Small intestine (tissue), 7 donors: ENCODE measurements around the gene NT5DC4. TPM values are rescaled to one million over a fixed set of nuclear protein-coding genes. Genes with fewer than 3 reads are reported as not detected.
A peak's percentile ranks its signal among the peaks of the same experiment; 100 is the strongest.

ENCODE experiments used
- DNase-seq, 2 donors: peaks; one replicate each; pipeline versions ENCODE4 v3.0.0 to v3.0.0-alpha.2; 2013
- FAIRE-seq: peaks from 2 replicates; lab custom pipeline; 2012; peaks lifted over from hg19 to GRCh38; lab: Jason Lieb, UNC
- H3K27ac ChIP-seq, 3 donors: one replicate each; pipeline ENCODE4 v1.5.1; 2013; ENCODE audit warnings: low read length in 2 of 3, mild to moderate bottlenecking in 2 of 3, control low read depth in 1 of 3, inconsistent platforms in 1 of 3, low read depth in 1 of 3, moderate library complexity in 1 of 3
- H3K27me3 ChIP-seq, 3 donors: one replicate each; pipeline ENCODE4 v1.6.1; 2013; ENCODE audit warnings: low read length in 3 of 3, inconsistent platforms in 1 of 3; ENCODE audit not compliant: control insufficient read depth in 3 of 3, insufficient read depth in 3 of 3
- H3K36me3 ChIP-seq, 3 donors: one replicate each; pipeline ENCODE4 v1.6.1; 2013; ENCODE audit warnings: low read length in 3 of 3, inconsistent platforms in 1 of 3, low read depth in 1 of 3, mild to moderate bottlenecking in 1 of 3, moderate library complexity in 1 of 3; ENCODE audit not compliant: control insufficient read depth in 3 of 3, insufficient read depth in 2 of 3
- H3K4me1 ChIP-seq, 3 donors: one replicate each; pipeline ENCODE4 v1.6.1; 2013; ENCODE audit warnings: low read length in 2 of 3, inconsistent platforms in 1 of 3, low read depth in 1 of 3, mild to moderate bottlenecking in 1 of 3, moderate library complexity in 1 of 3; ENCODE audit not compliant: control insufficient read depth in 3 of 3, insufficient read depth in 2 of 3
- H3K4me3 ChIP-seq, 3 donors: one replicate each; pipeline ENCODE4 v1.5.1; 2013; ENCODE audit warnings: low read length in 3 of 3, control low read depth in 1 of 3, inconsistent platforms in 1 of 3, low read depth in 1 of 3, mild to moderate bottlenecking in 1 of 3, moderate library complexity in 1 of 3
- H3K9me3 ChIP-seq, 2 donors: one replicate each; pipeline ENCODE4 v1.6.1; 2013; ENCODE audit warnings: low read depth in 1 of 2, low read length in 1 of 2; ENCODE audit not compliant: control insufficient read depth in 2 of 2, insufficient read depth in 1 of 2
- WGBS, 3 donors: extraction: QIAGEN DNeasy Blood & Tissue Kit; methylation state at CpG; one replicate each; pipeline ENCODE4 v1.1.7; 2013; 5-methylcytosine and 5-hydroxymethylcytosine counted together
- polyA plus RNA-seq, 4 donors: library from polyadenylated mRNA; stranded (reverse) in 3 of 4; unstranded in 1 of 4; fragments of 200-250 nt in 3 of 4; fragments of 120-200 nt in 1 of 4; gene quantifications; one replicate each; pipeline versions ENCODE4 v1.2.1 to v1.2.3, GENCODE V29; 2013
- donor health status: healthy with polysubstance abuse.
- donor health status: control.
- donor health status: control.
- donor health status: Bipolar disorder and iron deficiency.
- donor health status: healthy.

NT5DC4 gene
- polyA plus RNA-seq, 4 donors, result 0.04 to 0.86 TPM; not detected in 2

DNA sequence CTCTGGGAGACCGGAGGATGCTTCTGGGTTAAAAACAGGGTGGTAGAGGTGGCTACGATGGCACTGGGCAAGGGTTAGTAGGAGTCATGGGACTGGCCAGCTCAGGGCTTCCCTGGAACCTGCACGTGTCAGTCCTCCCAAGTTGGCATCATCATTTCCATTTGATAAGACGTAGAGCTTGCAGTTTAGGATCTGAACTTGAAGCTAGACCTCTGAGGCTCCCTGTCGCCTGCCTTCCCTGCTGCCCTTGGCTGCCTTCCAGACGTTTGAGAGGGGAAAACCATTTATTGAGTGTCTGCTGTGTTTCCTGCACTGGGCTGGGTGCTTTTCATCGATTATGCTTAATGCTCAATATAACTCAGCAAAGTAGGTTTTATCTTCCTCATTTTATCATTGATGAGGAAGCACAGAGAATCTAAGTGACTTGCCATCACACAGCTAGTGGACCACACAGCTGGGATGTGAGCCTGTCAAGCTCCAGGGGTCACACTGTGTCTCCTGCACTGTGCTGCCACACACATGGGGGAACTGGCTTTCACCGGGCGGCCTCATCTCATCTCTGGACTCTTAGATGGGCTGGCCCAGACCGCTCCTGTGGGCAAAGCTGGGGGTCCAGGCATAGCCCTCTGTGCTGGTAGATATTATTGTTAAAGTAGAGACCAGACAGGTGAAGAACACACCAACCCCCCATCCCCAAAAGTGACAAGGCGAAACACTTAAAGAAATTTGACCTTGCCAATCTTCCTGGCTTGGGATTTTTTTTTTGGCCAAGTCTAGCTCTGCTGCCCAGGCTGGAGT, 7.8 kb downstream of the NT5DC4 start:
- 38 to 48% (median 47%) methylated on average over 11 of the region's 11 CpGs for WGBS, 3 donors
- DNase-seq (no peak), FAIRE-seq (no peak)
- H3K4me3 ChIP-seq, result no peak overlapping the region
- H3K27ac ChIP-seq, result no peak overlapping the region
- peaks cover 0 to 22% (median 3%) of the 10 kb centered on the region in 3 donors for H3K4me1 ChIP-seq
- no peaks in the 10 kb centered on the region for H3K36me3 ChIP-seq
- no peaks in the 10 kb centered on the region for H3K27me3 ChIP-seq
- no peaks in the 10 kb centered on the region for H3K9me3 ChIP-seq

DNA sequence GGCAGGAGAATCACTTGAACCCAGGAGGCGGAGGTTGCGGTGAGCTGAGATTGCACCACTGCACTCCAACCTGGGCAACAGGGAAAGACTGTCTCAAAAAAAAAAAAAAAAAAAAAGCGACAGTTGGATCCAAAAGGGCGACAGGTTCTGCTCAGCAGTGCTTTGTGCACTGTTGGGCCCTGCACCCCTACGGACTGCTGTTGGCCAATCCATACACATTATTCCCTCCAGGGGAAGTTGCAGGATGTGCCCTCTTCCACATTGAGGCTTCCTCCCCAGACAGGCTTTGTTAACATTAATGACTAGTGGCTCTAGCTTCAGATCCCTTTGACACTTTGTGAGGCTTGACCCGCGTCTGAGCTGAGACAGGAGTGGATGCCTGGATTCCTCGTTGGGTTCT, 9.4 kb downstream of the NT5DC4 start:
- Histone ChIP-seq H3K4me3 (no peak overlapping the region), H3K4me1 (peaks cover 0 to 31% (median 3%) of the 10 kb centered on the region in 3 donors), H3K9me3 (no peaks in the 10 kb centered on the region), H3K27ac (no peak overlapping the region), H3K36me3 (no peaks in the 10 kb centered on the region), H3K27me3 (no peaks in the 10 kb centered on the region)
- WGBS, 3 donors, result 72 to 83% (median 78%) methylated on average over 7 to 8 of the region's 8 CpGs
- DNase-seq (no peak), FAIRE-seq (no peak)

DNA sequence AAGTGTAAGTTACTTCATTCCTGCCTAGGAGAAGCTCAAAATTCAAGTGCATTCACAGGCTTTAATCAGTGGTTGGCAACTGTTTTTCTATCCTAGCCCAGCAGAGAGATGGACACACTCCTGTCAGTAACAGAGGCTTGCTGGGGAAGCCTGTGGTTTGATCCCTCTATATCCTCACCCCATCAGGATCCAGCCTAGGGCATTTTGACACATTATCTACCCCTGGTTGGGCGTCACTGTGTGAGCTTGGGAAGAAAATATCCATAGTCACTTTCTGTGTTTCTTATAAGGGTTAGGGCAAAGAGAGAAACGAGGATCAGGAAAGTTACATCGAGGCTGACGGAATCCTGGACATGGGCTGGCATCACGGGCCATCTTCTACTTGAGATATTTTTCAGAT, 10.0 kb downstream of the NT5DC4 start:
- DNase-seq (no peak), FAIRE-seq (no peak)
- no peaks in the 10 kb centered on the region for H3K27me3 ChIP-seq
- no peaks in the 10 kb centered on the region for H3K36me3 ChIP-seq
- WGBS, 3 donors, result 82 to 86% (median 85%) methylated on average over 5 of the region's 5 CpGs
- peaks cover 0 to 28% (median 3%) of the 10 kb centered on the region in 3 donors for H3K4me1 ChIP-seq
- H3K9me3 ChIP-seq, result no peaks in the 10 kb centered on the region
- H3K27ac ChIP-seq, result no peak overlapping the region
- H3K4me3 ChIP-seq, result no peak overlapping the region

DNA sequence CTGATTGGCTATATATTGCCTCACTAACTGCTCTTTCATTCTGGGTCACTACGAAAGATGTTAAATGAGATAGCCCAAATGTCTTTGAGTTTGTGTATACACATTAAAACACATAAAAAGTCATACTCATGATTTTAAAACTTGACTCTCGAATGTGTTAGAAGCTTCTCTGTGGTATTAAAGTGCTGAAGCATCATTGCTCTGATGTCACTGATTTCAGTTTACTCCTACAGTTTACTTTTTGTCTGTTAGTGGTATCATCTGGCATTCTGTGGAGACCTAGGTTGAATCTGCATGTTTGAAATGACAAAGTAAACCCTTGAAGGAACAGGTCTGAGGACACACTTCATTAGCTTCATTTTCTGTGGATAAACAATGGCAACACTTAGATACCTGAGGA, 10.7 kb downstream of the NT5DC4 start:
- Histone ChIP-seq H3K27ac (no peak overlapping the region), H3K4me1 (peaks cover 0 to 22% (median 3%) of the 10 kb centered on the region in 3 donors), H3K4me3 (no peak overlapping the region), H3K9me3 (no peaks in the 10 kb centered on the region), H3K36me3 (no peaks in the 10 kb centered on the region), H3K27me3 (no peaks in the 10 kb centered on the region)
- no peak for FAIRE-seq
- WGBS, 3 donors, result 67 to 87% (median 85%) methylated on average over 2 of the region's 2 CpGs
- no peak for DNase-seq

DNA sequence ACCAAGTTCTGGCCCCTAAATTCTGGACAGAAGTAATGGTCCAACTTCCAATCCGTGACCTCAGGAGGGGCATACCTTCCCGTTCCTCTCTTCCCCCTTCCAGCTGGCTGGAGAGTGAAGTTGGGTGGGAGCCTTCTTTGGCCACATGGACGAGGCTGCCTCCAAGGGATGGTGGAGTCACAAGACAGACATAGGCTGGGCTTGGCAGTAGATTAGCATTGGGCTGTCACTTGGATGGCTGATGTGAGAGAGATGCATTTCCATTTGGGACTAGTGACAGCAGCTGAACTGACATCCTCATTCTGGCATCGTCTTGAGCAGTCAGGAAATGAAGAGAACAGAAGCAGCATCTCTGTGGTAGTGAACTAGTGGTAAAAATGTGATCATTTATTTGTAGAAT, 12.6 kb downstream of the NT5DC4 start:
- WGBS, 3 donors, result 21 to 42% (median 40%) methylated on average over 4 of the region's 4 CpGs
- Histone ChIP-seq H3K4me1 (peaks cover 3 to 32% (median 6%) of the 10 kb centered on the region in 3 donors), H3K4me3 (no peak overlapping the region), H3K27me3 (no peaks in the 10 kb centered on the region), H3K9me3 (no peaks in the 10 kb centered on the region), H3K27ac (peak overlapping the region in 1 of 3 donors; percentile 41), H3K36me3 (no peaks in the 10 kb centered on the region)
- no peak for DNase-seq
- no peak for FAIRE-seq

DNA sequence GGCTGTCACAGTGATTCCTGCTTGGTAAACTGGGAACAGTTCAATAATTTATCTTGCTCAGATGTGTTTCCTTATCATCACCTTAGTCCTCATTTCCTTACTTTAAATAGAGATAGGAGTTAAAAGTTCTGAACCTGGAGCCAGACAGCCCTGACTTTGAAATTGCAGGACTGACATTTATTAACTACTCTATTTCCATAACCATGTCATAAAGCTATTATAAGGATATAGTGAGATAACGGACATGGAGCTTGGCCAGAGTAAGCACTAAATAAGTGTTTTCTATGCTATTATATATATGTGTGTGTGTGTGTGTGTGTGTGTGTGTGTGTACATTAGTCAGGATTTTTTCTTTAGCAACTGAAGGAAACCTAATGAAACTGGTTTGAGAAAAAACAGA, 13.1 kb downstream of the NT5DC4 start:
- FAIRE-seq (no peak), DNase-seq (peak; percentile 81 to 88)
- Histone ChIP-seq H3K36me3 (no peaks in the 10 kb centered on the region), H3K9me3 (no peaks in the 10 kb centered on the region), H3K4me3 (no peak overlapping the region), H3K27ac (peak overlapping the region in 1 of 3 donors; percentile 55), H3K4me1 (peaks cover 3 to 36% (median 6%) of the 10 kb centered on the region in 3 donors), H3K27me3 (no peaks in the 10 kb centered on the region)
- WGBS, 3 donors, result 18 to 50% (median 32%) methylated on average over 1 of the region's 1 CpG

DNA sequence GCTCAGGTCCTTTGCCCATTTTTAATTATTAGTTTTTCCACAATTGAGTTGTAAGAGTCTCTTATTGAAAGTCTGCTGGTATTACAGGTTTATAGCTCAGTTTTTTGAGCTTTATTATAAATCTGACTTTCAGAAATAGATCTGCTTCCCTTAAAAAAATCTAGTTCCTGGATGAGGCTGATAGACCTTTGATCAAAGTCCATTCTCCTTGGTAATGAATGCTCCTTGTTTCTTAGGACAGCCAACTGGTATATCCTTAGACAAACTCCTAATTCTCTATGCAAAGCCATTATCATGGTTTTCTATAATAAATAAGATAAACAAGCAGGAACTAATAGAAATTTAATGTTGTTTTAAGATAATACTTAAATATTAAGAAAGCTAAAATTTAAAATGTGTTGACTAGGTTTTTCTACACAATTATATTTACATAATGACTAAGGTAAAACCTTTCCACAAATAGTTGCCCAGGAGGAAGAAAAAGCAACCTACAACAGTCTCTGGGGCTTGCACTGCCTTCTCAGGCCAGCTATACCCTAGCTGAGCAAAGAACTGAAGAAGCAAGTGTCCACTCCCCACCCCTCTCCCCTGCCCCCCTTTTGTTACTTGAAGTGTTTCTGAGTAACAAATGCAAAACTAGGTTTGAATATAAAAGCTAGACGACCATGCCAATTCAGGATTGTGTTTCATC, 16.9 kb downstream of the NT5DC4 start:
- 49 to 69% (median 50%) methylated on average over 1 of the region's 1 CpG for WGBS, 3 donors
- Histone ChIP-seq H3K27me3 (no peaks in the 10 kb centered on the region), H3K4me3 (no peak overlapping the region), H3K27ac (peak overlapping the region in 1 of 3 donors; percentile 41), H3K9me3 (no peaks in the 10 kb centered on the region), H3K36me3 (peaks cover 0 to 3% (median 0%) of the 10 kb centered on the region in 3 donors), H3K4me1 (peaks cover 3 to 52% (median 6%) of the 10 kb centered on the region in 3 donors)
- DNase-seq (peak; percentile 61 to 68), FAIRE-seq (no peak)

DNA sequence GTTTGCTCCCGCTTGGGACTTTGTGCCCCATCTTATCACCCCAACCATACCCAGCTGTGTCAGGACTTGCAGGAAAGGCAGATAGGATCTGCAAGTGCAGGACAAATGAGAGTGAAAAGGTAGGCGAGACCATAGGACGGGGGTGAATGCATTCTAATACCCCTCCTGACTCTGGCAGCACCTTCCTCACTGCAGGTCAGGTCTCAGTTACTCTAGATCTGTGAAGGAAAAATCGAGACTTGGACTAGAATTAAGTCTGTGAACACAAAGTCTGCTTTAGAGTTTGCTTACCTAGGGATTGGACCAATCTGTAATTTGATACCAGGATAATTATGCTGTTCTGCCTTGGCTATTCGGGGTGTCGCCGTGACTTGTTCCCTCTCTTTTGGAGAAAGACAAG, 19.7 kb downstream of the NT5DC4 start:
- WGBS, 3 donors, result 89 to 94% (median 93%) methylated on average over 7 of the region's 7 CpGs
- no peak for FAIRE-seq

More for the DNA sequence above, 19.7 kb downstream of the NT5DC4 start:
- peaks cover 2 to 37% (median 3%) of the 10 kb centered on the region in 3 donors for H3K4me1 ChIP-seq
- peak in 1 of 2 donors; percentile 56 for DNase-seq
- no peaks in the 10 kb centered on the region for H3K9me3 ChIP-seq
- no peaks in the 10 kb centered on the region for H3K27me3 ChIP-seq
- peak overlapping the region in 1 of 3 donors; percentile 30 for H3K27ac ChIP-seq
- no peak overlapping the region for H3K4me3 ChIP-seq
- peaks cover 0 to 6% (median 0%) of the 10 kb centered on the region in 3 donors for H3K36me3 ChIP-seq
